Cardiac fibroblast (primary cell): ENCODE data around the gene POLD1.
"Not testable (repeated sequence)": the region's sequence is repeated elsewhere in the genome, so short reads cannot be mapped to it uniquely, and the experiment has no call there.

ENCODE experiments used
- DNase-seq, 2 donors: peaks; one replicate each; pipeline versions ENCODE4 v3.0.0 to v3.0.0-alpha.2; 2010; ENCODE audit warnings: low read depth in 2 of 2
- H3K4me3 ChIP-seq, 2 donors: replicated peaks in 1 of 2; 1 replicate in 1 of 2; 2 replicates in 1 of 2; pipeline ENCODE4 v1.5.1; 2011; ENCODE audit warnings: low read depth in 2 of 2, low read length in 2 of 2, mild to moderate bottlenecking in 2 of 2, moderate library complexity in 1 of 2
- TF ChIP-seq, protein P1 (sequence below): IDR thresholded peaks from one replicate; pipeline ENCODE4 v1.5.1; 2011; ENCODE audit warnings: low read depth, mild to moderate bottlenecking, low read length, inconsistent platforms

The POLD1 gene

GRCh38 chr19:50349277-50350057 lies 34.7 kb upstream of the POLD1 start:
- TF ChIP-seq, protein P1, sequence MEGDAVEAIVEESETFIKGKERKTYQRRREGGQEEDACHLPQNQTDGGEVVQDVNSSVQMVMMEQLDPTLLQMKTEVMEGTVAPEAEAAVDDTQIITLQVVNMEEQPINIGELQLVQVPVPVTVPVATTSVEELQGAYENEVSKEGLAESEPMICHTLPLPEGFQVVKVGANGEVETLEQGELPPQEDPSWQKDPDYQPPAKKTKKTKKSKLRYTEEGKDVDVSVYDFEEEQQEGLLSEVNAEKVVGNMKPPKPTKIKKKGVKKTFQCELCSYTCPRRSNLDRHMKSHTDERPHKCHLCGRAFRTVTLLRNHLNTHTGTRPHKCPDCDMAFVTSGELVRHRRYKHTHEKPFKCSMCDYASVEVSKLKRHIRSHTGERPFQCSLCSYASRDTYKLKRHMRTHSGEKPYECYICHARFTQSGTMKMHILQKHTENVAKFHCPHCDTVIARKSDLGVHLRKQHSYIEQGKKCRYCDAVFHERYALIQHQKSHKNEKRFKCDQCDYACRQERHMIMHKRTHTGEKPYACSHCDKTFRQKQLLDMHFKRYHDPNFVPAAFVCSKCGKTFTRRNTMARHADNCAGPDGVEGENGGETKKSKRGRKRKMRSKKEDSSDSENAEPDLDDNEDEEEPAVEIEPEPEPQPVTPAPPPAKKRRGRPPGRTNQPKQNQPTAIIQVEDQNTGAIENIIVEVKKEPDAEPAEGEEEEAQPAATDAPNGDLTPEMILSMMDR: no peak
- DNase-seq: no peak
- no peak overlapping the region for H3K4me3 ChIP-seq

- TF ChIP-seq, protein P1: no peak
- no peak for DNase-seq
- no peak overlapping the region for H3K4me3 ChIP-seq
These were observed 31.9 kb upstream of the POLD1 start for GRCh38 chr19:50352242-50352641.

GRCh38 chr19:50353487-50353880 lies 30.7 kb upstream of the POLD1 start:
- not testable (repeated sequence) for H3K4me3 ChIP-seq, DNase-seq

- TF ChIP-seq, protein P1: no peak
- DNase-seq: no peak
- no peak overlapping the region for H3K4me3 ChIP-seq
These were observed 27.4 kb upstream of the POLD1 start for GRCh38 chr19:50356691-50357177.

GRCh38 chr19:50357178-50358100 lies 26.7 kb upstream of the POLD1 start:
- peak; percentile 62 to 70 for DNase-seq
- TF ChIP-seq, protein P1: peak; percentile 82
- peak overlapping the region; percentile 25 to 46 for H3K4me3 ChIP-seq

- DNase-seq: peak; percentile 50 to 61
- H3K4me3 ChIP-seq: peak overlapping the region; percentile 47 to 52
- TF ChIP-seq, protein P1: no peak
These were observed 25.4 kb upstream of the POLD1 start for GRCh38 chr19:50358483-50359327.
